ENCODE measurements around the gene GBX1. TPM values are rescaled to one million over a fixed set of nuclear protein-coding genes. Genes with fewer than 3 reads are reported as not detected.

Gene GBX1
- total RNA-seq, 3 donors from 2014 or later: not detected

DNA sequence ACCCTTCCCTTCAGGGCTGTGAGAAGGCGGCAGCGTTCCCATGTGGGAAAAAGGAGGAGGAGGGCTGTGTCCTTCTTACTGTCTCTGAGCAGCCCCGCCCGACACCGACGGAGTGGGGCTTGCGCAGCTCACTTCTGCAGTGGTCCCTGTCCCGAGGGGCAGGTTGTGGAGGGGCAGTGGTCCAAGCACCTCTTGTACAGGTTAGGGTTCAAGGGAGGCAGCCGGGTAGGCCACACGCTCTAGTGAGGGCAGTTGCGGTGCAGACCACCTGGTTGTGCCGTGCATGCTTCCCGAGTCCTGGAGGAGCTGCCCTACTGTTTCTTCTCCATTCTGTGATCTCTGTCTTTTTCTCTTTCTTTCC lies 48.5 kb downstream of the GBX1 start:
- no peaks in the 10 kb centered on the region for H3K9me3 ChIP-seq
- peaks cover 8% of the 10 kb centered on the region for H3K4me1 ChIP-seq (ENCODE audit: low read depth)
- peaks cover 9% of the 10 kb centered on the region for H3K36me3 ChIP-seq (ENCODE audit: low read depth)
- H3K4me3 ChIP-seq: no peak overlapping the region
- DNase-seq (no peak), ATAC-seq (no peak)
- intact Hi-C loops (cut with DNase I, micrococcal nuclease): no loop called here
- TF ChIP-seq, protein P1, sequence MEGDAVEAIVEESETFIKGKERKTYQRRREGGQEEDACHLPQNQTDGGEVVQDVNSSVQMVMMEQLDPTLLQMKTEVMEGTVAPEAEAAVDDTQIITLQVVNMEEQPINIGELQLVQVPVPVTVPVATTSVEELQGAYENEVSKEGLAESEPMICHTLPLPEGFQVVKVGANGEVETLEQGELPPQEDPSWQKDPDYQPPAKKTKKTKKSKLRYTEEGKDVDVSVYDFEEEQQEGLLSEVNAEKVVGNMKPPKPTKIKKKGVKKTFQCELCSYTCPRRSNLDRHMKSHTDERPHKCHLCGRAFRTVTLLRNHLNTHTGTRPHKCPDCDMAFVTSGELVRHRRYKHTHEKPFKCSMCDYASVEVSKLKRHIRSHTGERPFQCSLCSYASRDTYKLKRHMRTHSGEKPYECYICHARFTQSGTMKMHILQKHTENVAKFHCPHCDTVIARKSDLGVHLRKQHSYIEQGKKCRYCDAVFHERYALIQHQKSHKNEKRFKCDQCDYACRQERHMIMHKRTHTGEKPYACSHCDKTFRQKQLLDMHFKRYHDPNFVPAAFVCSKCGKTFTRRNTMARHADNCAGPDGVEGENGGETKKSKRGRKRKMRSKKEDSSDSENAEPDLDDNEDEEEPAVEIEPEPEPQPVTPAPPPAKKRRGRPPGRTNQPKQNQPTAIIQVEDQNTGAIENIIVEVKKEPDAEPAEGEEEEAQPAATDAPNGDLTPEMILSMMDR (IDR thresholded peaks at IDR 0.05): no peak

DNA sequence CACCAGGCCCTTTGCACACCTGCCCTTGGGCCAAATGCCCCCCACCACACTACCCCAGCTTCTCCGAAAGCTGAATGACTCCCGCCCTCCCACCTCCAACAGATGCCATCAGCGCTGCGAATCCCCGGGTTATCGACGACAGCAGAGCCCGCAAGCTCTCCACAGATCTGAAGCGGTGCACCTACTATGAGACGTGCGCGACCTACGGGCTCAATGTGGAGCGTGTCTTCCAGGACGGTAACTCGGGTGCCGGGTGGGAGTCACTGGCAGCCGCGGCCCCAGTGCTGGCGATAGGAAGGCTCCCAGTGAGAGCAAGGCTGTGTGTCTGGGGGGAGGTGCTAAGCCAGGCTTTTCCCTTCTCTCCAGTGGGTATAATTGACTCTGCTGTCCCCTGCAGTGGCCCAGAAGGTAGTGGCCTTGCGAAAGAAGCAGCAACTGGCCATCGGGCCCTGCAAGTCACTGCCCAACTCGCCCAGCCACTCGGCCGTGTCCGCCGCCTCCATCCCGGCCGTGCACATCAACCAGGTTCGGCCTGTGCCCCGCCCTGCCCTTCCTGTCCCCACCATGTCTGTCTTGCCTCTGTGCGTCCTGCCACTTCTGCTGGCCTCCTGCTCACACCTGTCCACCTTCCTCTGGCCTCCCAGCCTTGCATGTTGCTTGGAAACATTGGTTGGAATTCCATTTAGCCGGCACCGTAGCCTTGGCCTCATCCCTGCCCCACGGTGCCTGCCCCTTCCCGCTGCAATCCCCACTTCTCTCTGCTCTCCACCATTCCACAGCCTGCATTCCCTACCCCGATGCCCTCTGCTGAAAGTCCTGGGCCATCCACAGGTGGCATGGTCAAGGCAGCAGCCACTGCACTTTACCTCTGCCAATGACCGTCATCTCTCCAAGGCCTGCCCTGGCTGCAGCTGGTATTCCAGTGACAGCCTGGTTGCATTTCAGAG lies 49.1 kb downstream of the GBX1 start:
- H3K9me3 ChIP-seq: no peaks in the 10 kb centered on the region
- DNase-seq (peak in 1 of 3 donors; percentile 25), ATAC-seq (no peak)
- peaks cover 12% of the 10 kb centered on the region for H3K4me1 ChIP-seq (ENCODE audit: low read depth)
- H3K4me3 ChIP-seq: no peak overlapping the region
- intact Hi-C loops (cut with DNase I, micrococcal nuclease): no loop called here
- TF ChIP-seq, protein P1 (IDR thresholded peaks at IDR 0.05): no peak
- peaks cover 9% of the 10 kb centered on the region for H3K36me3 ChIP-seq (ENCODE audit: low read depth)

DNA sequence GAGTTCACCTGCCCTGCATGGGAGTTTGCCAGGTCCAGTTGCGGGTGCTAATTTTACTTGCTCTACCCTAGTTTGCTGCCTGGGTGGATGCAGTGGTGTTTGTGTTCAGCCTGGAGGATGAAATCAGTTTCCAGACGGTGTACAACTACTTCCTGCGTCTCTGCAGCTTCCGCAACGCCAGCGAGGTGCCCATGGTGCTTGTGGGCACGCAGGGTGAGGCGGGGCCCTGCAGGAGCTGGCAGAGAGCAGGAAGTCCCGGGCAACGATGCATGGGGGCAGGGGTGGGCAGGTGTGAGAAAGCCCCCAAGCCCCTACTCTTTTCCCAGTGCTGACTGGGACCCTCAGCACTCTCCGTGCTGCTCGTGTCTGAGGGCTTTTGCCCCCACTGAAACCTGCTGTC lies 49.9 kb downstream of the GBX1 start:
- H3K4me3 ChIP-seq: no peak overlapping the region
- no peak for ATAC-seq
- TF ChIP-seq, protein P1 (IDR thresholded peaks at IDR 0.05): no peak
- intact Hi-C loops (cut with DNase I, micrococcal nuclease): no loop called here
- H3K9me3 ChIP-seq: no peaks in the 10 kb centered on the region
- peaks cover 14% of the 10 kb centered on the region for H3K4me1 ChIP-seq (ENCODE audit: low read depth)
- peaks cover 9% of the 10 kb centered on the region for H3K36me3 ChIP-seq (ENCODE audit: low read depth)
- DNase-seq: peak in 1 of 3 donors; percentile 30

DNA sequence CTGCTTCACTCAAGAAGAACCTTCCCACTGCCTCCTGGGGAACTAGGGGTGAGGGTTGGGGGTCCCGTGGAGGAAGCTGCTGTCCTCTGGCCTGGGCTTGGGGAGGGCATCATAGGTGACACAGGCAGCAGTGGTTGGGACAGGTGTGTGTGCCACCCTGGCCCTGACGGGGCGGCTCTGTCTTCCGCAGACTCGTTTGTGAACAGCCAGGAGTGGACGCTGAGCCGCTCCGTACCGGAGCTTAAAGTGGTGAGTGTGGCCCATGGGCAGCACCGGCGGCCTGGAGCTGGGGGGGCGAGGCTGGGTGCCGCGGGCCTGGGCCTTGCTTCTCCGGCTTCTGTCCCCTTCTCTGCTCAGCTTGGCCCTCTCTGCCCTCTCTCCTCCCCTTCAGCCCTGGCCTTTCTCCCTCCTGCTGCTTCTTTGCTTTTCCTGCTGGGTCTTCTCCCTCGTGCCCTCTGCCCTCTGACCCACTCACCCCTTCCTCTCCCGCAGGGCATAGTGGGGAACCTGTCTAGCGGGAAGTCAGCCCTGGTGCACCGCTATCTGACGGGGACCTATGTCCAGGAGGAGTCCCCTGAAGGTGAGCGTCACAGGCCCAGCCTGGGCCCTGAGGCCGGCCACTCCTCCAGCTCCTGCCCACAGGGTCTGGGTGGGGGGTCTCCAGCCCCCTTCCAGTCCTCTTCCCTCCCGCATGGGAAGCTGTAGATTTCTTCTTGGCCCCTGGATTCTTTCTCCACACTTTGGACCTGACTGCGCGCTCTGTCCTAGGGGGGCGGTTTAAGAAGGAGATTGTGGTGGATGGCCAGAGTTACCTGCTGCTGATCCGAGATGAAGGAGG lies 50.7 kb downstream of the GBX1 start:
- no peak for ATAC-seq
- peaks cover 9% of the 10 kb centered on the region for H3K36me3 ChIP-seq (ENCODE audit: low read depth)

DNA sequence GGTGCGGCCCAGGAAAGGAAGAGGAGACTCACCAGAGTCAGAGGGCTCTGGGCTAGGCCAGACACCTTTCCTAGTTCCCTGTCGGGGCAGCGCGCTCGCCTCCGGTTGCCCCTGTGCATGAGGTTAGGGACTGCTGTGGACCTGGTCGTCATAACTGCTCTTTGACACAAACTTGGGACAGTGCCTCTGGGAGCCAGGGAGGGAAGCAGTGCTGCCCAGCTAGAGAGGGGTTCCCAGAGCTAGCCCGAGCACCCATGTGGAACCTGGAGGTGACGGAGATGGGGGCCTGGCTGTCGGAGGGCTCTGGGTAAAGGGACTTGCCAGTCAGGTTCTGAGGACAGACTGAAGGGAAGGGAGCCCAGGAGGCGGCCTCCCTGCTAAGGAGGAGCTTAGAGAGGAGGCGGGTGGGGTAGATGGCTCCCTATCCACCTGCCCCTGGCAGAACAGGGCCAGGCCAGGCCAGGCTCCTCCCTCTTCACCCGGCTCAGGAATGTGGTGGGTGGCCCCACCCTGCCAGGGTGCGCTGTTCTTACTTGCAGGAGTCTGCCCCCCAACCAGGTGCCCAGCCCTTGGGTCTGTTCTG lies 51.6 kb downstream of the GBX1 start:
- intact Hi-C loops (cut with DNase I, micrococcal nuclease): no loop called here
- Histone ChIP-seq H3K9me3 (no peaks in the 10 kb centered on the region), H3K4me3 (no peak overlapping the region), H3K4me1 (ENCODE audit: low read depth) (peaks cover 14% of the 10 kb centered on the region), H3K36me3 (ENCODE audit: low read depth) (peaks cover 9% of the 10 kb centered on the region)
- DNase-seq (peak; percentile 69 to 86 (median 83)), ATAC-seq (peak; percentile 83)
- TF ChIP-seq, protein P1 (IDR thresholded peaks at IDR 0.05): no peak

More for the DNA sequence above, 50.7 kb downstream of the GBX1 start:
- intact Hi-C loops (cut with DNase I, micrococcal nuclease): no loop called here
- DNase-seq: peak in 1 of 3 donors; percentile 30
- H3K9me3 ChIP-seq: no peaks in the 10 kb centered on the region
- H3K4me1 ChIP-seq (ENCODE audit: low read depth): peaks cover 14% of the 10 kb centered on the region
- no peak overlapping the region for H3K4me3 ChIP-seq
- TF ChIP-seq, protein P1 (IDR thresholded peaks at IDR 0.05): no peak

All from mucosa of descending colon (tissue), 3 donors.